AG04449 (cell line): Measurements from ENCODE around the gene R3HDM2.
A peak's percentile ranks its signal among the peaks of the same experiment; 100 is the strongest.

Experiments
- CTCF ChIA-PET: fragments of 350-600 bp; formaldehyde crosslinking; extraction: SDS; loops from one replicate; lab custom pipeline; 2021; ENCODE audit warnings: antibody characterized with exemption; lab: Yijun Ruan, JAX
- POLR2A ChIA-PET: fragments of 400-600, 350-600 bp; formaldehyde crosslinking; extraction: SDS; loops from one replicate; lab custom pipeline; 2020; ENCODE audit warnings: antibody characterized with exemption, inconsistent platforms; lab: Yijun Ruan, JAX
- DNase-seq: peaks from one replicate; pipeline ENCODE4 v3.0.0-alpha.2; 2010; ENCODE audit warnings: low read depth, low spot score
- H3K4me3 ChIP-seq: 2 replicates; pipeline ENCODE4 v1.5.1; 2011; ENCODE audit warnings: low read depth, mild to moderate bottlenecking, control low read depth, low read length
- CTCF ChIP-seq: IDR thresholded peaks from one replicate; pipeline ENCODE4 v1.5.1; 2011; ENCODE audit warnings: mild to moderate bottlenecking, moderate library complexity, low read length, control low read depth, inconsistent platforms; ENCODE audit not compliant: insufficient read depth; ENCODE audit errors: missing control alignments

Gene R3HDM2

GRCh38 chr12:57230381-57231155 lies 200.3 kb downstream of the R3HDM2 start:
- POLR2A ChIA-PET, result interaction anchor here (0.6 to 3.4 kb wide), 14 partner anchors 9 to 228 kb away, joined by 3 to 74 read pairs (median 7); partner anchors contain the start of gene STAT6
- peak overlapping the region; percentile 93 for H3K4me3 ChIP-seq
- CTCF ChIA-PET, result interaction anchor here (0.7 to 13.3 kb wide), 9 partner anchors 13 to 228 kb away, joined by 3 to 425 read pairs (median 7); partner anchors contain the start of genes GLI1 and NXPH4
- DNase-seq, result no peak
- no peak for TF ChIP-seq CTCF

GRCh38 chr12:57229634-57230380 lies 201.0 kb downstream of the R3HDM2 start, which contains the start of gene SHMT2:
Gene SHMT2, plus strand, starts transcription at chr12:57229711. Its CDS starts 68 bp downstream, at chr12:57229779.
- CTCF ChIA-PET, result interaction anchor here (0.7 to 13.3 kb wide), 14 partner anchors 13 to 229 kb away, joined by 3 to 425 read pairs (median 4); partner anchors contain the start of genes GLI1 and NXPH4
- peak within 1 kb of the TSS; percentile 93 for H3K4me3 ChIP-seq
- POLR2A ChIA-PET, result interaction anchor here (0.6 to 3.4 kb wide), 19 partner anchors 9 to 229 kb away, joined by 3 to 74 read pairs (median 5); partner anchors contain the start of genes LRP1 and STAT6
- peak; percentile 78 for DNase-seq
- TF ChIP-seq CTCF, result no peak

GRCh38 chr12:57229046-57229633 lies 201.7 kb downstream of the R3HDM2 start:
- CTCF ChIA-PET, result interaction anchor here (0.9 to 13.3 kb wide), 10 partner anchors 14 to 230 kb away, joined by 3 to 425 read pairs (median 6); partner anchors contain the start of genes GLI1 and NXPH4
- peak overlapping the region; percentile 93 for H3K4me3 ChIP-seq
- TF ChIP-seq CTCF, result no peak
- POLR2A ChIA-PET, result interaction anchor here (0.8 to 3.4 kb wide), 16 partner anchors 10 to 141 kb away, joined by 3 to 74 read pairs (median 6); partner anchors contain the start of genes LRP1 and STAT6
- DNase-seq, result no peak

- POLR2A ChIA-PET, result interaction anchor here (1.3 to 1.9 kb wide), 2 partner anchors 10 to 12 kb away, joined by 4 to 5 read pairs; no protein-coding TSS in a partner anchor
- no peak for TF ChIP-seq CTCF
- no peak overlapping the region for H3K4me3 ChIP-seq
- CTCF ChIA-PET, result interaction anchor here (0.7 to 13.3 kb wide), 7 partner anchors 12 to 226 kb away, joined by 3 to 425 read pairs (median 4); partner anchors contain the start of gene NXPH4
- DNase-seq, result no peak
These were observed 203.3 kb downstream of the R3HDM2 start for GRCh38 chr12:57227315-57228115.

- no peak overlapping the region for H3K4me3 ChIP-seq
- no peak for TF ChIP-seq CTCF
- DNase-seq, result no peak
- CTCF ChIA-PET, result interaction anchor here (1.1 to 13.3 kb wide), 3 partner anchors 11 to 226 kb away, joined by 4 to 425 read pairs (median 290); partner anchors contain the start of gene NXPH4
- POLR2A ChIA-PET, result interaction anchor here (1.3 to 1.9 kb wide), 2 partner anchors 11 to 12 kb away, joined by 4 to 5 read pairs; no protein-coding TSS in a partner anchor
These were observed 204.1 kb downstream of the R3HDM2 start for GRCh38 chr12:57226588-57227314.
